HG02588 (cell line): Measurements from ENCODE around the gene TRIM74.
A peak's percentile ranks its signal among the peaks of the same experiment; 100 is the strongest.
"Not testable (repeated sequence)": the region's sequence is repeated elsewhere in the genome, so short reads cannot be mapped to it uniquely, and the experiment has no call there.

Experiments used
- ATAC-seq: cut with Tn5 transposase; IDR thresholded peaks from one replicate; pipeline ENCODE4 v1.9.1; 2021; ENCODE audit warnings: mild to moderate bottlenecking, moderate library complexity; ENCODE audit not compliant: unreplicated experiment

Gene TRIM74

GRCh38 chr7:72960029-72960428 is 9.2 kb downstream of the TRIM74 start:
- not testable (repeated sequence) for ATAC-seq

- ATAC-seq = peak; percentile 88
Observed at GRCh38 chr7:72954563-72955198, 14.6 kb downstream of the TRIM74 start.

- ATAC-seq = peak; percentile 53
Observed at GRCh38 chr7:72953901-72954562, 15.2 kb downstream of the TRIM74 start.

- ATAC-seq = not testable (repeated sequence)
Observed at GRCh38 chr7:72950432-72950831, 18.8 kb downstream of the TRIM74 start.

- ATAC-seq = not testable (repeated sequence)
Observed at GRCh38 chr7:72949686-72950085, 19.6 kb downstream of the TRIM74 start.

GRCh38 chr7:72949276-72949675 is 20.0 kb downstream of the TRIM74 start:
- ATAC-seq = not testable (repeated sequence)

GRCh38 chr7:72948714-72949113 is 20.6 kb downstream of the TRIM74 start:
- ATAC-seq = not testable (repeated sequence)

GRCh38 chr7:72946130-72946745 is 23.0 kb downstream of the TRIM74 start:
- not testable (repeated sequence) for ATAC-seq

GRCh38 chr7:72945597-72945996 is 23.7 kb downstream of the TRIM74 start:
- not testable (repeated sequence) for ATAC-seq

- not testable (repeated sequence) for ATAC-seq
Observed at GRCh38 chr7:72944937-72945336, 24.3 kb downstream of the TRIM74 start.

- not testable (repeated sequence) for ATAC-seq
Observed at GRCh38 chr7:72942956-72943355, 26.3 kb downstream of the TRIM74 start.

- ATAC-seq = not testable (repeated sequence)
Observed at GRCh38 chr7:72942022-72942705, 27.1 kb downstream of the TRIM74 start.

GRCh38 chr7:72928216-72928615 is 41.0 kb downstream of the TRIM74 start:
- ATAC-seq = not testable (repeated sequence)

- ATAC-seq = not testable (repeated sequence)
Observed at GRCh38 chr7:72927791-72928190, 41.5 kb downstream of the TRIM74 start.

- no peak for ATAC-seq
Observed at GRCh38 chr7:72925546-72926120, 43.6 kb downstream of the TRIM74 start.

- ATAC-seq = peak; percentile 87
Observed at GRCh38 chr7:72924733-72925545, 44.3 kb downstream of the TRIM74 start, which contains the start of gene POM121. Gene POM121, plus strand, starts transcription at chr7:72925095. Its CDS starts 27 bp downstream, at chr7:72925122.

- peak; percentile 14 for ATAC-seq
Observed at GRCh38 chr7:72924386-72924732, 44.9 kb downstream of the TRIM74 start.

- no peak for ATAC-seq
Observed at GRCh38 chr7:72919256-72919775, 50.0 kb downstream of the TRIM74 start.

- ATAC-seq = peak; percentile 76
Observed at GRCh38 chr7:72914756-72915525, 54.3 kb downstream of the TRIM74 start.
